Measurements from ENCODE around the gene LPCAT4.
"Not testable (repeated sequence)": the region's sequence is repeated elsewhere in the genome, so short reads cannot be mapped to it uniquely, and the experiment has no call there.

Gene LPCAT4

GRCh38 chr15:34362047-34362773 is 4.8 kb downstream of the LPCAT4 start:
- DNase-seq = no peak

DNA sequence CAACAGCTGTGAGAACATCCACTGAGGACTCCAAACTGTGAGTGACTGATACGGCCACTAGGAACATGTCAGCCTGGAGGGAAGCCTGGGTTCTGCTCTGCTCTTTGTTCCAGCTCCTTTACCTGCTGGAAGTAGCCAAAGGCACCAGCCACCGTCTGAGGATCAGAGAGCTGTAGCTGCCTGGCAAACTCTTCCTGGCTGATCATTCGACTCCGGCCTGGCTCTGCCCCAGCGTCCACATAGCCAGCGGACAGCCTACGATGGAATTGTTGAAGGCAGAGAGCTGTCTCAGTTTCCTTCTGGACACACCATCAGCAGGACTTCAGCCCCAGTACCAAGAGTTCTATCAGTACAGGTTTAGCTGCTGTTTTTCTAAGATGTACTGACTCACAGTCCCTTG is 5.7 kb downstream of the LPCAT4 start:
- DNase-seq = no peak

DNA sequence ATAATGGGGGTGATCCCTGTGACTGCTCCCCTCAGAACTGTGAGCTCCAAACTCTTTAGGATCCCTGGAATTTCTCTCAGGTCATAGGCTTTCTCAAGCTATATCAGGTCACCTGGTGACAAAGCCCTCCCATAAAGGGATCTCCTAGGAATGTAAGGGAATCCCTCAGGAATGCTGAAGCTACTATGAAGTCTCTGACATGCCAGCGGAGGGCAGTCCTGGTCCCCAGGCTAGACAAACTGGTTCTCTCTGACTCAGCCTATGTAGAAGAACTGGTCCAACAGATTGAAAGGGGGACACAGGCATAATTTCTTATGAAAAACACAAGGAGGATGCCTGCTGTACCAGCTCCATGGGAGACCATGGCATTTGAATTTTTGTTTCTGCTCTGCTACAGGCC is 6.7 kb downstream of the LPCAT4 start:
- no peak for DNase-seq

DNA sequence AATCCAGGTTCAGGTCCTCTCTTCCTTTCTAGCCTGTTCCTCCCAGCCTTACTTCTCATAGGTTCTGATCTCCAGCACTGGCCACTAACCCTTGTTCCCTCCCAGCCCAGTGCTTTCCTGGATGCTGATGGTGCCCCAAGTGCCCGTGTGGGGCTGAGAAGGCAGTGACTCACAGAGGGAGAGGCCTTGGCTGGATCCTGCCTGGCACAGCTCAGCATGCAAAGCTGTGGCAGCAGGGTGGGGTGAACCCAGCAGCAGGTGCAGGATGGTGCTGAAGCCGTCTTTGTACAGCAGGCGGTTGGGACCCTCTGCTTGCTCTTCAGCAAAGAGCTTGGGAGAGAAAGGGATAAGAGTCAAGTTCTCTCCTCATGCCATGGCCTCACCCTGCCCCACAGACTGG is 7.6 kb downstream of the LPCAT4 start:
- no peak for DNase-seq

- no peak for DNase-seq
These were observed 8.0 kb downstream of the LPCAT4 start for GRCh38 chr15:34358948-34359347.

DNA sequence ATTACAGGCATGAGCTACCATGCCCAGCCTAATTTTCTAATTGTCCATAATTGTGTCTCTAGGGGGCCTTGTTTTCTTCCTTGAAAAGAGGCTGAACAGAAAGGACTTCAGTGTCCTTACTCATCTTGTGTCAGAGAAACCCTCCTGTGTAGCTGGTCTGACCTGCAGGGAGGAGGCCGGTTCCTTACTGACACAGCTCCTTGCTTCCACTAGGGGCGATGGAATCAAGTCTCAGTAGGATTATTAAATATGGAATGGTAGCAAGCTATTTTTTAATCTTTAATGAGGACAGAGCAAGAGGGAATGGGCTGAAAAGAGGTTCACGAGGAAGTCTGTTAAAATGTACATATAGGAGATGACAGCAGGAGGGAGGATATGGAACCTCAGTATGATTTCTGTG is 8.6 kb downstream of the LPCAT4 start:
- no peak for DNase-seq

DNA sequence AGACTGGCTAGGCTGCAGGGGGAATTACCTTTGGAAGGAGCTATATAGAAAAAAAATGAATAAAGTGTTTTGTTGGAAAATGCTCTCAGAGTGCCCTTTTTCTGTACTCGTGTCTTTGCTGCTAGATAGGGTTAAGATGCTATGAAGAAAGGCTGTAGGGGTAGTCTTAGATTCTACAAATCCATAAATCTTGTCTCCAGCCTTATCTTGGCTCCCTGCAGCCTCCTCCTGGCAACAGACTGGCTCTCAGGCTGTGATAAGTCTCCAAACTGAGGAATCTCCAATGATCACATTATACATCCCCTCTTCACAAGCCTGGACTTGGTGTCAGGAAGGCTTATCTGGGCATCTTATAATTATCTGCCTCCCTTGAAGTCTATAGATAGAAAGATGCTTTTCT is 9.3 kb downstream of the LPCAT4 start:
- no peak for DNase-seq

DNA sequence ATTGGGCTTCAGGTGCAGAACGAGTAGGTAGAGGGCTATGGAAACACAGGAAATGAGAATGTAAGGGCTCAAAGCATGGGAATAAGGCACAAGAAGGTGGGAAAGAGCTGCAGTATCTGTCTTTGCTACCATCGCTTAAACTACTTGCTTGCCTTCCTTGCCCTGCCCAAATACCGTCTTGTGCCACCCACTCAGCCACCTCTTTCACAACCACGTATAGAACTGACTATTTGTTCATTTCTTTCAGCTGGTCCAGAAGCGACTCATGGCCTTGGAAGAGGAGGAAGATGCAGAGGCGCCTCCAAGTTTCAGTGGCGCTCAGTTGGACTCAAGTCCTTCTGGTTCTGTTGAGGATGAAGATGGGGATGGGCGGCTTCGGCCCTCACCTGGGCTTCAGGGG is 11.8 kb downstream of the LPCAT4 start:
- no peak for DNase-seq

DNA sequence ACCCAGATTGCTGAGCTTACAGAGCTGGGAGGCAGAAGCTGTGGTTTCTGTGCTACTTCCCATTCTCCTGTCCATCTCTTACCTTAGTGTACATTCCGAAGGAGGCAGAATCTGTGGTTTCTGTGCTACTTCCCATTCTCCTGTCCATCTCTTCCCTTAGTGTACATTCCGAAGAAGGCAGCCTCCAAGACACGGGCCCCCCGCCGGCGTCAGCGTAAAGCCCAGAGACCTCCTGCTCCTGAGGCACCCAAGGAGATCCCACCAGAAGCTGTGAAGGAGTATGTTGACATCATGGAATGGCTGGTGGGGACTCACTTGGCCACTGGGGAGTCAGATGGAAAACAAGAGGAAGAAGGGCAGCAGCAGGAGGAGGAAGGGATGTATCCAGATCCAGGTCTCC is 12.7 kb downstream of the LPCAT4 start:
- no peak for DNase-seq

- DNase-seq = no peak
These were observed 13.4 kb downstream of the LPCAT4 start for GRCh38 chr15:34353627-34354026.

DNA sequence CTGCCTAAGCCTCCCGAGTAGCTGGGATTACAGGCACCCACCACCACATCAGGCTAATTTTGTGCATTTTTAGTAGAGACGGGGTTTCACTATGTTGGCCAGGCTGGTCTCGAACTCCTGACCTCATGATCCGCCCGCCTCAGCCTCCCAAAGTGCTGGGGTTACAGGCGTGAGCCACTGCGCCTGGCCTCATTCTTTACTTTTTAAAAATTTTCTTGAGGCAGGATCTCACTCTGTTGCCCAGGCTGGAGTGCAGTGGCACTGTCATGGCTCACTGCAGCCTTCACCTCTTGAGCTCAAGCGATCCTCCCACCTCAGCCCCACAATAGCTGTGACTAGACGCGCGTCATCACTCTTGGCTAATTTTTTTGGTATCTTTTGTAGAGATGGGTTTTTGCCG is 14.0 kb downstream of the LPCAT4 start:
- DNase-seq = not testable (repeated sequence)

GRCh38 chr15:34349769-34350168 is 17.2 kb downstream of the LPCAT4 start:
- DNase-seq = no peak

DNA sequence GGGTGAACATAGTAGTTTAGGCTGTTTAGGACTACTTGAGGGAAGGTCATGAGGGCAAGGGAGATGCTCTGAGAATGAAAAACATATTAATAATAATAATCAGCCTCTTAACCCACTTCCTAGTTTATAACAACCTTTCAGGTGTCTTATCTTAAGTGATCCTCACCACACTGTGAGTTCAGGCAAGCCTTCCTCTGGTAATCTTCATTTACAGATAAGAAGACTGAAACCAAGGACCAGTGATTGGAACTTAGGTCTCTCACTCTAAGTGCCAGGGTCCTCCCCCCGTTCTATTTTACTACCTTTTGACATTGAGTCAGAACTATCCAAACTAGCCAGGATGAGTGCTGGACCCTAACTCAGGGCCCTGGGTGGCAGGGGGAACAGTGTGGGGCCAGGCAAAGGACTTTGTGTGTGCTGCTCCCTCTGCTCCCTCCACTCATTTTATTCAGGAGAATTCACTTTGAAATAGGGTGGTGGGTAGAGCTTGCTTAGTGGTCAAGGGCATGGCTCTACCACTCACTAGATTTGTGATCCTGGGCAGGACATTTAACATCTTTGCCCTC is 18.2 kb downstream of the LPCAT4 start:
- no peak for DNase-seq

- DNase-seq = no peak
These were observed 18.9 kb downstream of the LPCAT4 start for GRCh38 chr15:34347951-34348638.

DNA sequence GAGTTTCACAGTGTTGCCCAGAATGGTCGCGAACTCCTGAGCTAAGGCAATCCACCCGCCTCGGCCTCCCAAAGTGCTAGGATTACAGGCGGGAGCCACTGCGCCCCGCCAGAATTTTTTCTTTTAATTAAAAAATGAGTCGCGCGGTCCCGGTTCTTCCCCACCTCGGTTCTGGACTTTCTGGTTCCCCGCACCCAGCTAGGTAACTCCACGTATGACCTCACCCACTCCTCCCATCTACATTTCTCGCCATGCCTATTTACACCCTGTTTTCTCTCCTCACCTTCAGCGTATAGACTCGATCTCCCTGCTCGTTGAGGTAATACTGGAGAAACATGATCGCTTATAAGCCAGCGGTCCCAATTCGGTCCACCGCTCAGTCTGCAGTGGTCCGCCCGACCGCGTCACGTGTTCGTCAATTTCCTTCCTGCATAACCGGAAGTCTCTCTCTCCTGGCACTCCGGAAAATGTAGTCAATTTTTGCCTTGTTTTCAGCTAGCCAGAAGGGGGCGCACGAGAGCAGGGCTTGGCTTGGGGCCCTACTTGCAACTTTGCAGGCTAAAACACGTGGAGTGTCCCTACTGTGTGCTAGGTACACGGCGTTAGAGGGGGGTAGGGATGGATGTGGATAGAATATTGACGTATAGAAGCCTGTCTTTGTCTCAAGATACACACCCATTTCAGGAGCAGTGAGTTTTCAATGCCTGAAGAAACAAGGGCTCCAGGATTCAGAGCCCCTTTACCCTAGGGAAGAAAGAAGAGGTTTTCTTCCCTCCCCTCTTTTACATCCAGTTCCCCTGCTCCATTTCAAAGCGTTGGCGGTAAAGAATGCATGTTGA is 24.0 kb downstream of the LPCAT4 start, which contains the start of the genes NOP10 and NUTM1:
TSS of gene NOP10 (minus strand) at position 400 of the 839 bp plus-strand sequence. CDS start at position 337, 63 bp downstream.
TSS of gene NUTM1 (plus strand) at position 579 of the 839 bp plus-strand sequence. CDS start 382 bp downstream, outside the sequence.
- peak; percentile 91 for DNase-seq

DNA sequence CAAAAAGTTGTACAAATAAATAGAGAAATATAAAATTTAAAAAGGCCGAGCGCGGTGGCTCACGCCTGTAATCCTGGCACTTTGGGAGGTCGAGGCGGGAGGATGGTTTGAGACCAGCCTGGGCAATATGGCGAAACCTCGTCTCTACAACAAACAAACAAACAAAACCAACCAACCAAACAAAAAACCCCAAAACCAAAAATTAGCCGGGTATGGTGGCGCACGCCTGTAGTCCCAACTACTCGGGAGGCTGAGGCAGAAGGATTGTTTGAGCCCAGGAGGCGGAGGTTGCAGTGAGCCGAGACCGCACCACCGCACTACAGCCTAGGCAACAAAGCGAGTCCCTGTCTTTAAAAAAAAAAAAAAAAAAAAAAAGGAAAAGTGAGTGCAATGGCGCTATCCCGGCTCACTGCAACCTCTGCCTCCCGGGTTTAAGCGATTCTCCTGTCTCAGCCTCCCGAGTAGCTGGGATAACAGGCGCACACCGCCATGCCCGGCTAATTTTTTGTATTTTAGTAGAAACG is 24.7 kb downstream of the LPCAT4 start:
- DNase-seq = not testable (repeated sequence)

- DNase-seq = no peak
These were observed 25.4 kb downstream of the LPCAT4 start for GRCh38 chr15:34341381-34342212.

DNA sequence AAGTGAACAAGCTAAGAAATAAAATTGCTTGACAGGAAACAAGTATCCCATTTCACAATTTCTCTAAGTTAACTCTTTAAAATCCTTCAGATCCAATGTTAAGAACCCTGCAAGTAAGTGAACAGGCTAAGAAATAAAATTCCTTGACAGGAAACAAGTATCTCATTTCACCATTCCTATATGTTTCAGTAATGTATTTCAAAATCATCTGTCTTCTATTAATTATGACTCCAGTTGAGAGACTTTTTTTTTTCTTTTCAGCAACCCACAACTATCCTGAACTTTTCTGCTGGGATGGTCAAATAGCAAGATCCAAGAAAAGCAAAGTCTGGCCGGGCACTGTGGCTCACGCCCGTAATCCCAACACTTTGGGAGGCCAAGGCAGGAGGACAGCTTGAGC is 27.1 kb downstream of the LPCAT4 start:
- no peak for DNase-seq

DNA sequence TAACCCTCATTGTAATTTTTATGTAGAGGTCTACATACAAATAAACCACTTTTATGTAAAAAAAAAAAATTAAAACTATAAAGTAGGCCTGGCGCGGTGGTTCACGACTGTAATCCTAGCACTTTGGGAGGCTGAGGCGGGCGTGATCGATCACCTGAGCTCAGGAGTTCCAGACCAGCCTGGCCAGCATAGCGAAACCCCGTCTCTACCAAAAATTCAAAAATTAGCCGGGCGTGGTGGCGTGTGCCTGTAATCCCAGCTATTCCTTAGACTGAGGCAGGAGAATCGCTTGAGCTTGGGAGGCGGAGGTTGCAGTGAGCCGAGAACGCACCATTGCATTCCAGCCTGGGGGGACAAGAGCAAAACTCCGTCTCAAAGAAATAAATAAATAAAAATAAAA is 28.6 kb downstream of the LPCAT4 start:
- DNase-seq = no peak

GRCh38 chr15:34337557-34338306 is 29.3 kb downstream of the LPCAT4 start, which contains the start of gene SLC12A6:
TSS of gene SLC12A6 (minus strand) at chr15:34337781. CDS start at chr15:34336680, 1,101 bp downstream.
- DNase-seq = peak; percentile 96

- no peak for DNase-seq
These were observed 29.9 kb downstream of the LPCAT4 start for GRCh38 chr15:34336991-34337556.
